ENCODE measurements around the gene ADGRG1. TPM values are rescaled to one million over a fixed set of nuclear protein-coding genes. Genes with fewer than 3 reads are reported as not detected.

Gene ADGRG1
- polyA plus RNA-seq, 1 of the 3 experiments (the other 2 are of a cell fraction): 7.4 TPM

- TF ChIP-seq ZBTB33 (IDR thresholded peaks at IDR 0.05; ENCODE audit: borderline replicate concordance, low read depth): no peak
- TF ChIP-seq CTCF (IDR thresholded peaks at IDR 0.05): no peak
- no peak for TF ChIP-seq TCF12 (IDR thresholded peaks at IDR 0.05)
These were observed 67.8 kb downstream of the ADGRG1 start (continued) for GRCh38 chr16:57696240-57696639.

- Histone ChIP-seq H3K4me3 (ENCODE audit: low read depth in 2 of 2, low read length in 1 of 2) (no peak overlapping the region), H4K20me1 (ENCODE audit: insufficient read depth) (no peaks in the 10 kb centered on the region), H3F3A (replicated peaks; ENCODE audit: insufficient read depth) (no peaks in the 10 kb centered on the region), H3K9me2 (no peaks in the 10 kb centered on the region), H3K27me3 (ENCODE audit: insufficient read depth) (no peaks in the 10 kb centered on the region), H3K36me3 (replicated peaks in 1 of 2; ENCODE audit: control insufficient read depth in 1 of 2, insufficient read depth in 2 of 2, low read length in 1 of 2) (no peaks in the 10 kb centered on the region), H3K27ac (ENCODE audit: low read depth in 2 of 2, low read length in 1 of 2) (no peak overlapping the region), H3K9ac (no peak overlapping the region), H3K4me2 (no peak overlapping the region), H3K4me1 (ENCODE audit: control insufficient read depth in 1 of 2, insufficient read depth in 2 of 2, low read depth in 1 of 2, low read length in 1 of 2) (peaks cover 0 to 5% of the 10 kb centered on the region in 2 experiments; a peak in 1 of 4 replicates), H3K9me3 (no peaks in the 10 kb centered on the region), H3K79me2 (ENCODE audit: insufficient read depth) (no peaks in the 10 kb centered on the region), H2AFZ (ENCODE audit: low read depth) (no peak overlapping the region)
- POLR2A ChIA-PET: no interaction called here
- TF ChIP-seq TEAD4 (IDR thresholded peaks at IDR 0.05; ENCODE audit: borderline replicate concordance, insufficient read depth) (no peak), GABPA (IDR thresholded peaks at IDR 0.05; ENCODE audit: low read depth) (no peak), PBX3 (IDR thresholded peaks at IDR 0.05) (no peak), ELF1 (IDR thresholded peaks at IDR 0.05) (no peak)
- DNase-seq: no peak
- 82% methylated on average over 17 of the region's 17 CpGs for WGBS (ENCODE audit: low lambda C conversion rate)
- CTCF ChIA-PET: no interaction called here
These were observed 69.6 kb downstream of the ADGRG1 start for GRCh38 chr16:57697896-57698537.

- H2AFZ ChIP-seq (ENCODE audit: low read depth): no peak overlapping the region
- H3K36me3 ChIP-seq (replicated peaks in 1 of 2; ENCODE audit: control insufficient read depth in 1 of 2, insufficient read depth in 2 of 2, low read length in 1 of 2): no peaks in the 10 kb centered on the region
- CTCF ChIA-PET: no interaction called here
- no peak overlapping the region for H3K27ac ChIP-seq (ENCODE audit: low read depth in 2 of 2, low read length in 1 of 2)
- WGBS (ENCODE audit: low lambda C conversion rate): 72% methylated on average over 12 of the region's 16 CpGs
- H3K27me3 ChIP-seq (ENCODE audit: insufficient read depth): no peaks in the 10 kb centered on the region
- no peak overlapping the region for H3K9ac ChIP-seq
- no peak for DNase-seq
- no peaks in the 10 kb centered on the region for H3F3A ChIP-seq (replicated peaks; ENCODE audit: insufficient read depth)
- H3K9me3 ChIP-seq: no peaks in the 10 kb centered on the region
- peaks cover 0 to 5% of the 10 kb centered on the region in 2 experiments; a peak in 1 of 4 replicates for H3K4me1 ChIP-seq (ENCODE audit: control insufficient read depth in 1 of 2, insufficient read depth in 2 of 2, low read depth in 1 of 2, low read length in 1 of 2)
- no peaks in the 10 kb centered on the region for H3K79me2 ChIP-seq (ENCODE audit: insufficient read depth)
- POLR2A ChIA-PET: no interaction called here
- no peaks in the 10 kb centered on the region for H4K20me1 ChIP-seq (ENCODE audit: insufficient read depth)
- no peak overlapping the region for H3K4me3 ChIP-seq (ENCODE audit: low read depth in 2 of 2, low read length in 1 of 2)
- no peaks in the 10 kb centered on the region for H3K9me2 ChIP-seq
- H3K4me2 ChIP-seq: no peak overlapping the region
- TF ChIP-seq USF2 (IDR thresholded peaks at IDR 0.05; ENCODE audit: borderline replicate concordance, low read depth, low read length) (no peak), SMC3 (IDR thresholded peaks at IDR 0.05; ENCODE audit: low read depth, low read length) (no peak), MAX (IDR thresholded peaks at IDR 0.05; ENCODE audit: low read depth) (no peak), MEF2A (IDR thresholded peaks at IDR 0.05; ENCODE audit: borderline replicate concordance, low read depth) (no peak), TAF1 (IDR thresholded peaks at IDR 0.05; ENCODE audit: borderline replicate concordance, low read depth, low read length) (no peak)
These were observed 70.5 kb downstream of the ADGRG1 start for GRCh38 chr16:57698812-57699405.
